Renal cortical epithelial cell (primary cell): ENCODE measurements around the gene PRDM2. TPM values are rescaled to one million over a fixed set of nuclear protein-coding genes. Genes with fewer than 3 reads are reported as not detected.
A peak's percentile ranks its signal among the peaks of the same experiment; 100 is the strongest.

Experiments used
- DNase-seq: peaks from one replicate; pipeline ENCODE4 v3.0.0-alpha.2; 2011; ENCODE audit warnings: low read depth
- total RNA-seq: library from RNA; depleted of rRNA; stranded (reverse); fragments of >200 nt; gene quantifications from 2 replicates; pipeline ENCODE4 v1.2.3, GENCODE V29; 2014

PRDM2 gene
- total RNA-seq, 1 donor from 2014 or later = 17.5 TPM

- no peak for DNase-seq
These were observed 64.8 kb downstream of the PRDM2 start for GRCh38 chr1:13764588-13765332.

- peak; percentile 75 for DNase-seq
These were observed 66.9 kb downstream of the PRDM2 start for GRCh38 chr1:13766592-13767564.

- DNase-seq = no peak
These were observed 69.2 kb downstream of the PRDM2 start for GRCh38 chr1:13769212-13769611.

DNA sequence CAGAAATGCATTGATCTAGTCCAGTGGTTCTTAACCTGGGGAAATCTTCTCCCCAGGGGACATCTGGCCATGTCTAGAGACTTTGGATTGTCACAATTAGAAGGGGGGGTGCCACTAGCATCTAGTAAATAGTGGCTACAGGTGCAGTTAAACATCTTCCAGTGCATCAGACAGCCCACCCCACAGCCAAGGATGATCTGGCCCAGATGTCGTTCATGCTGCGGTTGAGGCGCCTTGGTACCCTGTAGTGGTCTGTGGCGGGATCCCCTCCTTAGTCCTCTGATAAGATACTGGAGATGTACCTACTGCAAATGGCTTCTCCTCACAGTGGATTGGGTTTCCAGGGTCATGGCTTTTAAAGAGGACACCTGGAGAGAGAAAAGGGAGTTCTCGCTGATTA is 69.8 kb downstream of the PRDM2 start:
- no peak for DNase-seq

- no peak for DNase-seq
These were observed 70.8 kb downstream of the PRDM2 start for GRCh38 chr1:13770743-13771142.

DNA sequence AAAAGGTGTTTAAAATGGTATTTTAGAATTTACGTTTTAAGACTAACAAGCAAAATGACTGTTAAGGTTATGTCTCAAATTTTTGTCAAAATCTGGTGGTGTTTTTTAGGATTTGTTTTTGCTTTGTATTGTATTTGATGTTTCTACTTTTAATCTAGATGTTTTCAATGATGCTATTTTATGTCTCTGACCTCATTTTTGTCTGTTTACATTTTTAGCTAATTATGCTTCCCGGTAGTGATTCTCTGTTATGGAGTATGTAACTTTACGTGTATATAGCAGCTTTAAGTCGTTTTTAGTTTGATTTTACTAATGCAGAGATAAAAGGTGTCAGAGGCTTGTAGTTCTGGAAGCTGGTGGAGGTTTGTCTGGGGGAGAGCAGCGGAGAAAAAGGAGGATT is 71.8 kb downstream of the PRDM2 start:
- no peak for DNase-seq

GRCh38 chr1:13772271-13772670 is 72.3 kb downstream of the PRDM2 start:
- no peak for DNase-seq

GRCh38 chr1:13774121-13774520 is 74.1 kb downstream of the PRDM2 start:
- DNase-seq = no peak

GRCh38 chr1:13775459-13775858 is 75.5 kb downstream of the PRDM2 start:
- no peak for DNase-seq

DNA sequence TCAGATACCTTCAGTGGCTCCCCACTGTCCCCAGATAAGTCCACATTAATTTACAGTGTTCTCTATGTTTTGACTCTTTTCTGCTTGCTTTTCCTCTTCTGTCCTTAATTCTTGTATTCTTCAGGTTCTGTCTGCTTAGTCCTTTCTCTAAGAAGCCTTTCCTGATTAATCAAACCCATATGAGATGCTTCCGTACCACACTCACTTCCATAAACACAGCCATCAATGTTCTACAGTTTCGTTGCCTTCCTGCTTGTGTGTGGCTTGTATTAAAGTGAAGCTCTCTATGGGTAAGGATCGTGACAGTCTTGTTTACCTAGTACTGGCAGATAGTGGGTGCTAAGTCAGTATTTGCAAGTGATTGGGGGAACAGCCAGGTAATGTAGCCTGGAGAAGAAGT is 75.9 kb downstream of the PRDM2 start:
- DNase-seq = no peak

- DNase-seq = no peak
These were observed 78.4 kb downstream of the PRDM2 start for GRCh38 chr1:13778431-13778830.

DNA sequence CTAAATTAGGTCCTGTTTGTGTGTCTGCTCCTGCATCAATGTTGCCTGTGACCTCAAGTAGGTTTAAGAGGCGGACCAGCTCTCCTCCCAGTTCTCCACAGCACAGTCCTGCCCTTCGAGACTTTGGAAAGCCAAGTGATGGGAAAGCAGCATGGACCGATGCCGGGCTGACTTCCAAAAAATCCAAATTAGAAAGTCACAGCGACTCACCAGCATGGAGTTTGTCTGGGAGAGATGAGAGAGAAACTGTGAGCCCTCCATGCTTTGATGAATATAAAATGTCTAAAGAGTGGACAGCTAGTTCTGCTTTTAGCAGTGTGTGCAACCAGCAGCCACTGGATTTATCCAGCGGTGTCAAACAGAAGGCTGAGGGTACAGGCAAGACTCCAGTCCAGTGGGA is 79.9 kb downstream of the PRDM2 start:
- DNase-seq = no peak

DNA sequence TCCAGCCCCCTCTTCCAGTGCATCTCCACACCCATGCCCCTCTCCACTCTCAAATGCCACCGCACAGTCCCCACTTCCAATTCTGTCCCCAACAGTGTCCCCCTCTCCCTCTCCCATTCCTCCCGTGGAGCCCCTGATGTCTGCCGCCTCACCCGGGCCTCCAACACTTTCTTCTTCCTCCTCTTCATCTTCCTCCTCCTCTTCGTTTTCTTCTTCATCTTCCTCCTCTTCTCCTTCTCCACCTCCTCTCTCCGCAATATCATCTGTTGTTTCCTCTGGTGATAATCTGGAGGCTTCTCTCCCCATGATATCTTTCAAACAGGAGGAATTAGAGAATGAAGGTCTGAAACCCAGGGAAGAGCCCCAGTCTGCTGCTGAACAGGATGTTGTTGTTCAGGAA is 80.8 kb downstream of the PRDM2 start:
- no peak for DNase-seq

DNA sequence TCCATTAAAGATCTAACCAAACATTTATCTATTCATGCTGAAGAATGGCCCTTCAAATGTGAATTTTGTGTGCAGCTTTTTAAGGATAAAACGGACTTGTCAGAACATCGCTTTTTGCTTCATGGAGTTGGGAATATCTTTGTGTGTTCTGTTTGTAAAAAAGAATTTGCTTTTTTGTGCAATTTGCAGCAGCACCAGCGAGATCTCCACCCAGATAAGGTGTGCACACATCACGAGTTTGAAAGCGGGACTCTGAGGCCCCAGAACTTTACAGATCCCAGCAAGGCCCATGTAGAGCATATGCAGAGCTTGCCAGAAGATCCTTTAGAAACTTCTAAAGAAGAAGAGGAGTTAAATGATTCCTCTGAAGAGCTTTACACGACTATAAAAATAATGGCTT is 81.2 kb downstream of the PRDM2 start:
- no peak for DNase-seq

DNA sequence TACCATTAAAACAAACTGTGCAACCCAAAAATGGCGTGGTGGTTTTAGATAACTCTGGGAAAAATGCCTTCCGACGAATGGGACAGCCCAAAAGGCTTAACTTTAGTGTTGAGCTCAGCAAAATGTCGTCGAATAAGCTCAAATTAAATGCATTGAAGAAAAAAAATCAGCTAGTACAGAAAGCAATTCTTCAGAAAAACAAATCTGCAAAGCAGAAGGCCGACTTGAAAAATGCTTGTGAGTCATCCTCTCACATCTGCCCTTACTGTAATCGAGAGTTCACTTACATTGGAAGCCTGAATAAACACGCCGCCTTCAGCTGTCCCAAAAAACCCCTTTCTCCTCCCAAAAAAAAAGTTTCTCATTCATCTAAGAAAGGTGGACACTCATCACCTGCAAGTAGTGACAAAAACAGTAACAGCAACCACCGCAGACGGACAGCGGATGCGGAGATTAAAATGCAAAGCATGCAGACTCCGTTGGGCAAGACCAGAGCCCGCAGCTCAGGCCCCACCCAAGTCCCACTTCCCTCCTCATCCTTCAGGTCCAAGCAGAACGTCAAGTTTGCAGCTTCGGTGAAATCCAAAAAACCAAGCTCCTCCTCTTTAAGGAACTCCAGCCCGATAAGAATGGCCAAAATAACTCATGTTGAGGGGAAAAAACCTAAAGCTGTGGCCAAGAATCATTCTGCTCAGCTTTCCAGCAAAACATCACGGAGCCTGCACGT is 82.1 kb downstream of the PRDM2 start:
- no peak for DNase-seq

DNA sequence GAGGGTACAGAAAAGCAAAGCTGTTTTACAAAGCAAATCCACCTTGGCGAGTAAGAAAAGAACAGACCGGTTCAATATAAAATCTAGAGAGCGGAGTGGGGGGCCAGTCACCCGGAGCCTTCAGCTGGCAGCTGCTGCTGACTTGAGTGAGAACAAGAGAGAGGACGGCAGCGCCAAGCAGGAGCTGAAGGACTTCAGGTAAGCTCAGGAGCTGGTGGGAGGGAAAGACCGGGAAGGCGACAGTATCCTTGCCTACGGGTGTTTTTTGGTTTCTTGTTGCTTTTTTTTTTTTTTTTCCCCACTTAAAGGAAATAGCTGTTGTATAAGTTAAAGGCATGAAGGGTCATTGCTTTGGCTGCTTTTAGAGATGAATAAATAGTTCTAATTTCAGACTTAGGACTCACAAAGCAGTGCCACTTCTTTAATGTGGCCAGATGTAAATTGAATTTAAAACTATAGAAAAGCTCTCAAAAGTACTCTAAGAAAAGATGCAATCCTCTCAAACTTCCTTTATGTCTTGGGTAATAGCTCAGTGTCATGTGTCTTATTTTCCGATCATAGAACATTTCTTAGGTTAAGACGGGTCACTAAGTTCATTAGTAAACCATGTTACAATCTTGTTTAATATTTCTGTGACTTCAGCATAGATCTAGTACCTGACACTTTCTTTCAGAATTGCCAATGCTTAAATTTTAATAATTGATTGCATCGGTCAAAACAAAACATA is 82.8 kb downstream of the PRDM2 start:
- no peak for DNase-seq

DNA sequence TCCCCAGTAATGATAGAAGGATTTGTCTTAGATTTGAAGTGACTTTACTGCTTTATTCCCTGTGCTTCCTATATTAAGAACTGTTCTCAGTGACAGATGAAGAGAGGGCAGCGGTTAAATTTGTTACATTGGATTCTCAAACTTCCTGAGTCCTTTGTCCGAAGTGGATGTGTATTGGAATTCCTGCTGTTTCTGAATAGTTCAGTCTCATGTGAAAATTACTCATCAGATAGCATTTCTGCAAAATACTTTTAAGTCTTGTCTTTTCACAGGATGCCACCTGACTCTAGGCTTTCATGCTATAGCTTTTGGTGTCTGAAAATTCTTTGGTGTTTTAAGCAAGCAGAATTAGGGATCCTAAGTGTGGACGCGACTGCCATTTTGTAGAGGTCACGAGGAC is 83.6 kb downstream of the PRDM2 start:
- DNase-seq = no peak

DNA sequence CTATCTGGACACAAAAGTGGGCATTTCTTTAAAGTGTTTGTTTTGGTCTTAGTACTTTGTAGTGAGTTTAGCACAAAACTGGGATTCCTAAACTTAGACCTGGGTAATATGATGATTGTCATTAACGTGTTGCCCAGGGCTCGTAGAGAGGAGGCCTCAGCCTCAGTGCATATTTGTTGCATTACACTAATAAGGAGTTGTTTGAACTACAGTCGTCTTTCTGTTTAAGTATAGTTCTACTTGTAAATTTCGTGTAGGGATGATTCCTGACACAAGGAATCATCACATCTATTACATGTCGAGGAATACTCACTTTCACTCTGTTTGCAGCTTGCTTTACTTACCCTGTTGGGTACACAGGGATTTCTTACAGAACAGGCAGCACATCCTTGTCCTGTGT is 85.0 kb downstream of the PRDM2 start:
- no peak for DNase-seq

GRCh38 chr1:13786541-13786940 is 86.6 kb downstream of the PRDM2 start:
- no peak for DNase-seq

DNA sequence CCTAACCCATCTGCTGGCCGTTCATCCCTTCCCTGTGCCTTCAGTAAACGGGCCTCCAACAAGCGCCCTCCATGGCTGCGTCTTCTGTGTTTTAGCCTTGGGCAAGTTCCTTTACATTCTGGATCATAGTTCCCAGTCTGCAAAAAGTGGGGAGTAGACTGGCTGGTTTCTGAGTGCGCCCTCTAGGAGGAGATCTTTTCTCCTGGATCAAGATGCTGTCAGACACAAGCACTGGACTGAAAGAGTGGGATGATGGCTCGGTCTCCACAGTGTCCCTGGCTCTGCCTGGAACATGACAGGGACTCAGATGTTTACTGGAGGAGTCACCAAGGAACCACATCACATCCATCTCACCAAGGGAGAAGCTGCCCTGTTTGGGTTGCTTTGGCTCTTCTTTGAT is 88.8 kb downstream of the PRDM2 start:
- DNase-seq = no peak

DNA sequence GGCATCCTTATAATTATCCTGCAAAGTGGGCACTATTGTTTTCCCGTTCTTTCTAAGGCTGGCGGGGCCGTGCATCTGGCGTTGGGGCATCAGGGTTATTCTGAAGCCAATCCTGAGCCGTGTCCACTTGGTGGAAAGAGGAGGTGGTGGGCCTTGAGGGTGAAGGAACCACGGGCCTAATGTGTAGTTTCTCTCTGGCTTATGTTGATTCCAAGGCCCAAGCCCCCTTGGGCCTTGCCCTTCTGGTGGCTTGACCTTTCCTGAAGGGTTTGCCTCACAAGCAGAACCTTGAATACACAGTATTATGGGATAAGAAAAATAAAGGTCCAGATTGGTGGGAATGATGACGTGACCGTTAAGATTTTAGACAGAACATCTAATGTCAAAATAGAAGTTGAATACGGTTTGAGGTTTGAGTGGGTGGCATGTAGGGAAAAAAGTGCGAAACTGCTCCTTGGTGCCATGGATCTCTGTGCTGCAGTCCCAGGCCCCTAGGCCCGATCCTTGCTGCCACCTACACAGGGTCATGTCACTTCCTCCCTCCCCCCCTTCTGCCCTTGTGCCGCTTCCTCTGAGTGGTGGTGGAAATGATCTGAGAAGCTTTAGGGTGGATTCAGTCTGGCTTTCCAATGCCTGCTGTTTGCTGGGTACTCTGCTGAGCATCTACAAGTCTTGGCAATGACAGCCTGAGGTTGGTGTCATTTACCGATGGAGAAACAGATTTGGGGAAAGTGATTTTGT is 90.5 kb downstream of the PRDM2 start:
- DNase-seq = no peak
